ENCODE measurements around the gene COL8A2.

GRCh38 chr1:36093929-36094328 lies 31.1 kb downstream of the COL8A2 start:
- no peak for TF ChIP-seq CTCF (IDR thresholded peaks at IDR 0.05; ENCODE audit: low read length)
- TF ChIP-seq EZH2 (IDR thresholded peaks at IDR 0.05; ENCODE audit: borderline replicate concordance, low read length) = no peak

All from OCI-LY1 (cell line).